ENCODE data around the gene CMYA5.

Gene CMYA5

DNA sequence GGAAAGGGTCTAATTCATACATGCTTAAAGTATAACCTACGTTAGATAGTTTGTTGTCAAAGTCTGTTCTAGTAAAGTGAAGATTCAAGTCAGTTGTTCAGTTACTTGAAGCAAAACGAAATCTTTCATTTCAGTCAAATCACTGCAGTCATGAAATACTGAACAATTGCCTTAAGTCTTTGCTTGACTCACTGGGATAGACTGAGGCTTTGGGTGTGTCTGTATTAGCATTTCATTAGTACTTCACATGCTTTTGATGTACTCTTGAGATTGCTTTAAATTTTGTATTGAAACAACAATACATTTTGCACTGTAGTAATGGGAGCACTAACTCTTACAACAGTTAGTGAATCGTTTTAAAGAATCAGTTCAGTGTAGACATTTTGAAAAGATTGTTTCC lies 4.0 kb upstream of the CMYA5 start:
- no peak overlapping the region for H3K9ac ChIP-seq (ENCODE audit: low read depth, low read length)
- H3K9me3 ChIP-seq (ENCODE audit: control insufficient read depth, insufficient read depth, low read length), result no peaks in the 10 kb centered on the region
- H3K36me3 ChIP-seq (ENCODE audit: control insufficient read depth, insufficient read depth, low read length), result peaks cover 32% of the 10 kb centered on the region
- H3K27me3 ChIP-seq (ENCODE audit: control insufficient read depth, insufficient read depth, low read length), result 0 out of 2 replicates have a peak, but pooled peaks cover 8% of the 10 kb centered on the region
- peaks cover 5% of the 10 kb centered on the region; the same call in 1 of the 2 replicates for H3K4me1 ChIP-seq (ENCODE audit: control insufficient read depth, insufficient read depth, low read length)
- no peak overlapping the region for H3K27ac ChIP-seq (ENCODE audit: low read depth, low read length)
- H3K4me3 ChIP-seq (ENCODE audit: low read depth, low read length), result no peak overlapping the region

DNA sequence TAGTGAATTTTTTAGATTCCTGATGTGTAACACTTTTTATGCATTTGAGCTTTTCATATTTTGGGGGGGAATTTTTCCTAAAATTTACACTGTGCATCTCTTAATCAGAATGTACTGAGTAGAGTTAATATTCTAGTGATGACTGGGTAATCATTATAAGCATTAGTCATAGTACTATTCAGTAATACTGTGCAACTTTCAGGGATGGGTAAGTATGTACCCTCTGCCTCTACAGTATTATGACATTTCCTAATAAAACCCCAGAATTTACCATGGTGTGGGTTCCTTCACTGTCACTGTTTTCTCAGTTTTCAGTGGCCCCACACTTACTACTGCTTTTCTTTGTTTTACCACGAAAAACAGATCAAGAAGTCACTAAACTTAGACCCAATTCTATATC lies 2.8 kb upstream of the CMYA5 start:
- H3K27me3 ChIP-seq (ENCODE audit: control insufficient read depth, insufficient read depth, low read length), result 0 out of 2 replicates have a peak, but pooled peaks cover 11% of the 10 kb centered on the region
- H3K9me3 ChIP-seq (ENCODE audit: control insufficient read depth, insufficient read depth, low read length), result no peaks in the 10 kb centered on the region
- peaks cover 27% of the 10 kb centered on the region for H3K36me3 ChIP-seq (ENCODE audit: control insufficient read depth, insufficient read depth, low read length)
- no peak overlapping the region for H3K4me3 ChIP-seq (ENCODE audit: low read depth, low read length)
- H3K9ac ChIP-seq (ENCODE audit: low read depth, low read length), result no peak overlapping the region
- H3K27ac ChIP-seq (ENCODE audit: low read depth, low read length), result no peak overlapping the region
- H3K4me1 ChIP-seq (ENCODE audit: control insufficient read depth, insufficient read depth, low read length), result peaks cover 12% of the 10 kb centered on the region

DNA sequence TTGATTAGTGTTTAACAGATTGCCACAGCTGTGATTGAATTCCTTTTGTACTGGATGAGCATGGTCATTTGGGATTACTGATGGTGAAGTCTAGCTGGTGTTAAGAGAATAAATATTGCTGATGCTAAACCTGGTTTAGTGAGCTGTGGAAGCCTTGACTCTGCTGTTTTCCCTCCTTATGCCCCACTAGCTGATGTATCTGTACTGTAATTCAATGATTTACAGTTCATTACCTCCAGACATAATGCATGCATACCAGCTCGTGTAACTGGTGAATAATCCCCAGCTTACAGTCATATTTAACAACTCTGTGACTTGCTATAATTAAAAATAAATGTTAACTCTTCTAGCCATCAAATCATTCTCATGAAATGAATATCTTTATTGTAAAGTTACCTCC lies 1.7 kb upstream of the CMYA5 start:
- Histone ChIP-seq H3K4me1 (ENCODE audit: control insufficient read depth, insufficient read depth, low read length) (peaks cover 12% of the 10 kb centered on the region), H3K27ac (ENCODE audit: low read depth, low read length) (no peak overlapping the region), H3K9me3 (ENCODE audit: control insufficient read depth, insufficient read depth, low read length) (no peaks in the 10 kb centered on the region), H3K36me3 (ENCODE audit: control insufficient read depth, insufficient read depth, low read length) (peaks cover 18% of the 10 kb centered on the region), H3K9ac (ENCODE audit: low read depth, low read length) (no peak overlapping the region), H3K4me3 (ENCODE audit: low read depth, low read length) (no peak overlapping the region), H3K27me3 (ENCODE audit: control insufficient read depth, insufficient read depth, low read length) (0 out of 2 replicates have a peak, but pooled peaks cover 11% of the 10 kb centered on the region)

DNA sequence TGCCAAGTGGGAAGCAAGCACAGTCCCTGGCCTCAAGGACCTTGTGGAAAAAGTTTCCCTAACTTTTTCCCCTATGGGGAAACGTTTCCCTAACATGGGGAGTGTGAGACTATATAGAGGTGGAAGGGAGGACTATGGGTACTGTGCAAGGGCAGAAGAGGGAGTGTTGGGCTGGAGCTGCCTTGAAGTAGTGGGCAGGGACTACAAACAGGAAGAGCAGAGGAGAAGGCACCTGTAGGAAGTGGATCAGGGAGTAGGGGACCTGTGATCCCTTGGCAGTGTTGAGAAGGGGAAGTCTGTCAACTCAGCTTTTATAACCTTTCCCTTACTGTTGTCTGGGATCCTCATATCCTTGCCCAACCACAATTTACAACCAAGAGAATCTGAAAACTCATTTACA lies 1.4 kb downstream of the CMYA5 start:
- Histone ChIP-seq H3K4me3 (ENCODE audit: low read depth, low read length) (no peak overlapping the region), H3K9me3 (ENCODE audit: control insufficient read depth, insufficient read depth, low read length) (no peaks in the 10 kb centered on the region), H3K27ac (ENCODE audit: low read depth, low read length) (no peak overlapping the region), H3K36me3 (ENCODE audit: control insufficient read depth, insufficient read depth, low read length) (no peaks in the 10 kb centered on the region), H3K9ac (ENCODE audit: low read depth, low read length) (no peak overlapping the region), H3K4me1 (ENCODE audit: control insufficient read depth, insufficient read depth, low read length) (peaks cover 17% of the 10 kb centered on the region), H3K27me3 (ENCODE audit: control insufficient read depth, insufficient read depth, low read length) (0 out of 2 replicates have a peak, but pooled peaks cover 11% of the 10 kb centered on the region)

DNA sequence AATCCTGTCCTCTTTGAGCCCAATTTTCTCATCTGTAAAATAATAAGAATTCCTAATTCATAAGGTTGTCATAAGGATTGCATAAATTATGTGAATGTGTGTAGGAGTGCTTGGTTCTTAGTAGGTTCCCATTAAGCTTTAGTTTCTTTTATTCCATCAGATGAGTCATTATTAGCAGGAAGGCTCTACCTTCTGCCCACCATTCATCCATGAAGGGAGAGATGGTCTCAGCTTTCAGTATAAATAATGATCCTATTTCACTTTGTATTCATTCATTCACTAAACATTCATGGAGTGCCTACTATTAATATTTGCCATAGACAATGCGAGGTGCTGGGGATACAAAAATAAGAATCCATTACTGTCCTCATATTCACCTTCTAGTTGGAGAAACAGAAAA lies 3.0 kb downstream of the CMYA5 start:
- Histone ChIP-seq H3K27me3 (ENCODE audit: control insufficient read depth, insufficient read depth, low read length) (0 out of 2 replicates have a peak, but pooled peaks cover 11% of the 10 kb centered on the region), H3K4me3 (ENCODE audit: low read depth, low read length) (no peak overlapping the region), H3K4me1 (ENCODE audit: control insufficient read depth, insufficient read depth, low read length) (peaks cover 17% of the 10 kb centered on the region), H3K9ac (ENCODE audit: low read depth, low read length) (no peak overlapping the region), H3K9me3 (ENCODE audit: control insufficient read depth, insufficient read depth, low read length) (no peaks in the 10 kb centered on the region), H3K27ac (ENCODE audit: low read depth, low read length) (no peak overlapping the region), H3K36me3 (ENCODE audit: control insufficient read depth, insufficient read depth, low read length) (no peaks in the 10 kb centered on the region)

DNA sequence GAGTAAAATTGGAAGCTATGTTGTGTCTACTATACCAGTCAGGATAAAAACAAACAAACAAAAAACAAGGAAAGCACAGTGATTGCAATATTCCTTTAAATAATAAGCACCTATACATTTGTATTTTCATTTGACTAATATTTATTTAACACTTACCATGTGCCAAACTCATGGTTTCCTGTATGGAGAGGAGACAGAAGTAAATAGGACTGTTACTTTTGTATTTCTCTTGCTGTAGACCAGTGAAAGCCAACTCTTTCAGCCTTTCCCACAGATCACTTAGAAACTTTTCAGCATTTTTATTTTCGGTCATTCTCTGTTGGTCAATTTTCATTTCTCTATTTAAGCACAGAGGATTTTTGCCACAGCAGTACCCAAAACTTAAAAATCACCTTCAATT lies 4.5 kb downstream of the CMYA5 start:
- Histone ChIP-seq H3K4me1 (ENCODE audit: control insufficient read depth, insufficient read depth, low read length) (peaks cover 13% of the 10 kb centered on the region), H3K9ac (ENCODE audit: low read depth, low read length) (no peak overlapping the region), H3K36me3 (ENCODE audit: control insufficient read depth, insufficient read depth, low read length) (no peaks in the 10 kb centered on the region), H3K27ac (ENCODE audit: low read depth, low read length) (no peak overlapping the region), H3K4me3 (ENCODE audit: low read depth, low read length) (no peak overlapping the region), H3K9me3 (ENCODE audit: control insufficient read depth, insufficient read depth, low read length) (no peaks in the 10 kb centered on the region), H3K27me3 (ENCODE audit: control insufficient read depth, insufficient read depth, low read length) (0 out of 2 replicates have a peak, but pooled peaks cover 10% of the 10 kb centered on the region)

DNA sequence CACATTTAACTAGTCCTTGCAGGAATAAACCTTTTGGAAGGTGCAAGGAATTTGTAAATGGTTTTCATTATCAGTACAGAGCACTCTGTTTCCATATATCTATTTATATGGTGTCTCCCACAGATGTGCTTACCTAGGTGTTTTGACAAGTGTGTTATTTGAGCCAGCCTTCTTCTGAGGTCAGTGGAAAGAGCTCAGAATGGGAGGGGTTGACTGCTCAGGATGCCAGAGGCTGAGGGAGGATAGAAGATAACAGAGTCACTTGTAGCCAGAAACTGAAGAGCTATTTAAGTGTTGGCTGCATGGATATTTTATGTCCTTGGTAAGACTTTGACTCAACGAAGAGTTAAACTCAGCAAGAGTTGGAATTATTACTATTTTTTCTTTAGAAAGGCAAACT lies 5.0 kb downstream of the CMYA5 start:
- Histone ChIP-seq H3K4me1 (ENCODE audit: control insufficient read depth, insufficient read depth, low read length) (peaks cover 11% of the 10 kb centered on the region), H3K4me3 (ENCODE audit: low read depth, low read length) (no peak overlapping the region)

DNA sequence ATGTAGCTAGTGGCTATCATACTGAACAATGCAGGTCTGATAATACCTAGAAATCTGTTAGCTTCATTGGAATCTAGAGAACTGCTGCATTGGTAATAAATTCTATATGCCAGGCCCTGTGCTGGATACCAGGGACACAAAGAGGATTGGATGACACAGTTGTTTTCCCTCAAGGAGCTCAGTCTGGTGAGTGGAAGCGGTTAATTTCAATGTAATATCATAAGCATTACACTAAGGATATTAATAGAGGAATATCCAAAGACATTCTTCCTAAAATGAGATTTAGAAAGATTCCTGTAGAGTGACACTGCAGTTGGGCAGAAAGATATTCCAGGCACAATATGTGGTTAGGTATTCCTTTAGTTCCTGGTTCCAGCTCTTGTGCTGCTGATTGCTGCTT lies 5.9 kb downstream of the CMYA5 start:
- H3K4me3 ChIP-seq (ENCODE audit: low read depth, low read length), result no peak overlapping the region

More for the DNA sequence above, 5.0 kb downstream of the CMYA5 start:
- H3K9ac ChIP-seq (ENCODE audit: low read depth, low read length), result no peak overlapping the region
- no peaks in the 10 kb centered on the region for H3K9me3 ChIP-seq (ENCODE audit: control insufficient read depth, insufficient read depth, low read length)
- 0 out of 2 replicates have a peak, but pooled peaks cover 8% of the 10 kb centered on the region for H3K27me3 ChIP-seq (ENCODE audit: control insufficient read depth, insufficient read depth, low read length)
- H3K36me3 ChIP-seq (ENCODE audit: control insufficient read depth, insufficient read depth, low read length), result no peaks in the 10 kb centered on the region
- no peak overlapping the region for H3K27ac ChIP-seq (ENCODE audit: low read depth, low read length)

DNA sequence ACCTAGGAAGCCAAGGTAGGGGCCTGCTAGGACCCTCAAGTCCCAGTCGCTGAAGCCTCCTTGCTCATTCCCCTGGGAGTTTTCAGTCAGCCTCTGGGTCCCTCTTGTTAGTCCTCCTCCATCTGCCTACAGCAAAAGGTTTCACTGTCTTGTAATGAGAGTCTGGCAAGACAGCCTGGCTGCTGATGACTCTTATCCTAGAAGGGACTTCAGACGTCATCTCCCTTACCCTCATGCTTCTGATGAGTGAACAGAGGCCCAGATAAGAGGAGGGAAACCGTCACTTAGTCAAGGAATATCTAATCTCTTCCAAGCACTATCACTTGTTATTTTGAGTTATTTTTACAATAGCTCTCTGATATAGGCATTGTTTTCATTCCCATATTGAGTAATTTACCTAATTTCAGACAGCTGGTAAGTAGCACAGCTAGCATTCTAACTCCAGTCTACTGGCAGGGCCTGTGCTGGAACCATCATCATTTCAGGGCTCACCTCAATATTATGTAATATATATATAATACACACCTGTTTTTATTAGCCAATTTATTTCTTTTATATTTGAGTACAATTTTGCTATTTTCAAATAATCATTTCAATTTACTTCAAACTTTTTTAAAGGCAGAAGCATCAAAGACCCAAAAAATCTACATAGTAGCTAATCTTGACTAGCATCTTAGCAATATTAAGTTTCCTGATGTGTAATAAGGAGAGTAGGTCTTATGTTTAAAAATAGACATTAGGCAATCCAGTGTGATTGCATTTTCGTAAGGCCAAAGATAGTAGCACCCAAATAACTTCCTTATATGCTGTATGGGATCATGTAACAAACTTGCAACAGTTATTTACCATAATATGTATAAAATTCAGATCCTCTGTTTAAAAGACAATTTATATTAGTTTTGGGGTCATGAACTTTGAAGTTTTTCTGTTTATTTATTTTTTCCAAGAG lies 7.9 kb downstream of the CMYA5 start:
- no peaks in the 10 kb centered on the region for H3K9me3 ChIP-seq (ENCODE audit: control insufficient read depth, insufficient read depth, low read length)
- H3K4me3 ChIP-seq (ENCODE audit: low read depth, low read length), result no peak overlapping the region
- no peak overlapping the region for H3K9ac ChIP-seq (ENCODE audit: low read depth, low read length)
- no peaks in the 10 kb centered on the region for H3K36me3 ChIP-seq (ENCODE audit: control insufficient read depth, insufficient read depth, low read length)
- peaks cover 5% of the 10 kb centered on the region; the same call in 1 of the 2 replicates for H3K4me1 ChIP-seq (ENCODE audit: control insufficient read depth, insufficient read depth, low read length)
- H3K27me3 ChIP-seq (ENCODE audit: control insufficient read depth, insufficient read depth, low read length), result no peaks in the 10 kb centered on the region
- no peak overlapping the region for H3K27ac ChIP-seq (ENCODE audit: low read depth, low read length)

More for the DNA sequence above, 5.9 kb downstream of the CMYA5 start:
- Histone ChIP-seq H3K9ac (ENCODE audit: low read depth, low read length) (no peak overlapping the region), H3K9me3 (ENCODE audit: control insufficient read depth, insufficient read depth, low read length) (no peaks in the 10 kb centered on the region), H3K27ac (ENCODE audit: low read depth, low read length) (no peak overlapping the region), H3K27me3 (ENCODE audit: control insufficient read depth, insufficient read depth, low read length) (0 out of 2 replicates have a peak, but pooled peaks cover 4% of the 10 kb centered on the region), H3K36me3 (ENCODE audit: control insufficient read depth, insufficient read depth, low read length) (no peaks in the 10 kb centered on the region), H3K4me1 (ENCODE audit: control insufficient read depth, insufficient read depth, low read length) (peaks cover 11% of the 10 kb centered on the region)

DNA sequence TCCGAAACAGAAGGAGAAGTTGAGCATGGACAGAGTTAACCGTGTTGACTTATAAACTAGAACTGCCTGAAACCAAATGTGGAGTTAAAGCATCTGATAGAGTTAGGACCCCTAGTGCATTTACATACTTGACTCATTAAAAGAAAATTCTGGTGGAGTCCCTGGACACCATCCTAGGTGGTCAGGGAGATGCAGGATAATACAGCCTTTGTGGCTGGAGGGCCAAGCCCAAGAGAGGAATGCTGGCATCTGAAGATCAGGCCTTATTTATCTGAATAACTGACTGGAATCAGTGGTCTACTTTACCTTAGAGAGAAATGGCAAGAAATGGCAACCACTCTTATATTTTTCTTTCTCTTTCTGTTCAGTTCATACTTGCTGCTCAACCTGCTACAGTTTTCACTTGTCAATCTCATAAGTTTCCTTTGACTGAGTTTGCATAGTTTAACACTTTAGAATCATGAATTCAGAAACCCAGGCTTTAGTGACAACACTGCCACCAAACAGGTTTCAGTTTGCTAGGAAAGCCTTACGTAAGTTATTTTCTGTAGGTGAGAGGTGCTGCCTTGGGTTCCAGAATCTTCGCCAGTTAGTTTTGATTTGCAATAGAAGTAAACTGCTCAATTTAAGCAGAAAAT lies 10.2 kb downstream of the CMYA5 start:
- no peak overlapping the region for H3K9ac ChIP-seq (ENCODE audit: low read depth, low read length)
- H3K36me3 ChIP-seq (ENCODE audit: control insufficient read depth, insufficient read depth, low read length), result no peaks in the 10 kb centered on the region
- no peak overlapping the region for H3K4me3 ChIP-seq (ENCODE audit: low read depth, low read length)
- peaks cover under 1% of the 10 kb centered on the region; the same call in 1 of the 2 replicates for H3K4me1 ChIP-seq (ENCODE audit: control insufficient read depth, insufficient read depth, low read length)
- H3K27ac ChIP-seq (ENCODE audit: low read depth, low read length), result no peak overlapping the region
- H3K9me3 ChIP-seq (ENCODE audit: control insufficient read depth, insufficient read depth, low read length), result no peaks in the 10 kb centered on the region
- no peaks in the 10 kb centered on the region for H3K27me3 ChIP-seq (ENCODE audit: control insufficient read depth, insufficient read depth, low read length)

Measured in HUES48 (cell line).